Measurements from ENCODE around the gene PDE6C. TPM values are rescaled to one million over a fixed set of nuclear protein-coding genes. Genes with fewer than 3 reads are reported as not detected.

The PDE6C gene
- polyA plus RNA-seq, 1 experiment: not detected

- POLR2A ChIA-PET: no interaction called here
- CTCF ChIA-PET: no interaction called here
- no peak overlapping the region for H3K4me3 ChIP-seq (ENCODE audit: low read depth, low read length)
Measured at GRCh38 chr10:93584445-93584844, 27.9 kb upstream of the PDE6C start.

GRCh38 chr10:93589648-93590562 is 22.4 kb upstream of the PDE6C start:
- ChIA-PET POLR2A (no interaction called here), CTCF (interaction anchor here (1.2 kb wide), 1 partner anchor 34 kb away, joined by 3 read pairs; no protein-coding TSS in a partner anchor)
- no peak for TF ChIP-seq CTCF (IDR thresholded peaks at IDR 0.05; ENCODE audit: insufficient read depth, low read depth, low read length)
- no peak overlapping the region for H3K4me3 ChIP-seq (ENCODE audit: low read depth, low read length)
- no peak for DNase-seq (ENCODE audit: low read depth)
- H3K36me3 ChIP-seq (ENCODE audit: control insufficient read depth, insufficient read depth, low read length): no peaks in the 10 kb centered on the region
- peaks cover 7% of the 10 kb centered on the region; the same call in 1 of the 2 replicates for H3K27me3 ChIP-seq (ENCODE audit: control insufficient read depth, insufficient read depth, low read length)

More at GRCh38 chr10:93584445-93584844, 27.9 kb upstream of the PDE6C start:
- TF ChIP-seq CTCF (IDR thresholded peaks at IDR 0.05; ENCODE audit: insufficient read depth, low read depth, low read length): no peak
- peaks cover 5% of the 10 kb centered on the region for H3K27me3 ChIP-seq (ENCODE audit: control insufficient read depth, insufficient read depth, low read length)
- DNase-seq (ENCODE audit: low read depth): no peak
- no peaks in the 10 kb centered on the region for H3K36me3 ChIP-seq (ENCODE audit: control insufficient read depth, insufficient read depth, low read length)

GRCh38 chr10:93590638-93591037 is 21.7 kb upstream of the PDE6C start:
- DNase-seq (ENCODE audit: low read depth): no peak
- Histone ChIP-seq H3K4me3 (ENCODE audit: low read depth, low read length) (no peak overlapping the region), H3K27me3 (ENCODE audit: control insufficient read depth, insufficient read depth, low read length) (peaks cover 10% of the 10 kb centered on the region), H3K36me3 (ENCODE audit: control insufficient read depth, insufficient read depth, low read length) (no peaks in the 10 kb centered on the region)
- POLR2A ChIA-PET: no interaction called here
- CTCF ChIA-PET: interaction anchor here (1.2 kb wide), 1 partner anchor 34 kb away, joined by 3 read pairs; no protein-coding TSS in a partner anchor
- TF ChIP-seq CTCF (IDR thresholded peaks at IDR 0.05; ENCODE audit: insufficient read depth, low read depth, low read length): no peak

- no peak overlapping the region for H3K4me3 ChIP-seq (ENCODE audit: low read depth, low read length)
- CTCF ChIA-PET: no interaction called here
- POLR2A ChIA-PET: no interaction called here
- TF ChIP-seq CTCF (IDR thresholded peaks at IDR 0.05; ENCODE audit: insufficient read depth, low read depth, low read length): no peak
- H3K27me3 ChIP-seq (ENCODE audit: control insufficient read depth, insufficient read depth, low read length): peaks cover 10% of the 10 kb centered on the region
- DNase-seq (ENCODE audit: low read depth): no peak
- H3K36me3 ChIP-seq (ENCODE audit: control insufficient read depth, insufficient read depth, low read length): no peaks in the 10 kb centered on the region
Measured at GRCh38 chr10:93591065-93591808, 21.1 kb upstream of the PDE6C start.

GRCh38 chr10:93593254-93593653 is 19.1 kb upstream of the PDE6C start:
- TF ChIP-seq CTCF (IDR thresholded peaks at IDR 0.05; ENCODE audit: insufficient read depth, low read depth, low read length): no peak
- Histone ChIP-seq H3K36me3 (ENCODE audit: control insufficient read depth, insufficient read depth, low read length) (no peaks in the 10 kb centered on the region), H3K27me3 (ENCODE audit: control insufficient read depth, insufficient read depth, low read length) (peaks cover 12% of the 10 kb centered on the region), H3K4me3 (ENCODE audit: low read depth, low read length) (no peak overlapping the region)
- ChIA-PET POLR2A (no interaction called here), CTCF (no interaction called here)
- DNase-seq (ENCODE audit: low read depth): no peak

Data from BJ (cell line).